CD4-positive, alpha-beta T cell treated with Interleukin-6 for 4 hours (primary cell): ENCODE data around the gene PCNX2.

ENCODE experiments used
- DNase-seq: peaks from one replicate; pipeline ENCODE4 v3.0.0-alpha.2; 2020; ENCODE audit warnings: mixed read lengths

The PCNX2 gene

DNA sequence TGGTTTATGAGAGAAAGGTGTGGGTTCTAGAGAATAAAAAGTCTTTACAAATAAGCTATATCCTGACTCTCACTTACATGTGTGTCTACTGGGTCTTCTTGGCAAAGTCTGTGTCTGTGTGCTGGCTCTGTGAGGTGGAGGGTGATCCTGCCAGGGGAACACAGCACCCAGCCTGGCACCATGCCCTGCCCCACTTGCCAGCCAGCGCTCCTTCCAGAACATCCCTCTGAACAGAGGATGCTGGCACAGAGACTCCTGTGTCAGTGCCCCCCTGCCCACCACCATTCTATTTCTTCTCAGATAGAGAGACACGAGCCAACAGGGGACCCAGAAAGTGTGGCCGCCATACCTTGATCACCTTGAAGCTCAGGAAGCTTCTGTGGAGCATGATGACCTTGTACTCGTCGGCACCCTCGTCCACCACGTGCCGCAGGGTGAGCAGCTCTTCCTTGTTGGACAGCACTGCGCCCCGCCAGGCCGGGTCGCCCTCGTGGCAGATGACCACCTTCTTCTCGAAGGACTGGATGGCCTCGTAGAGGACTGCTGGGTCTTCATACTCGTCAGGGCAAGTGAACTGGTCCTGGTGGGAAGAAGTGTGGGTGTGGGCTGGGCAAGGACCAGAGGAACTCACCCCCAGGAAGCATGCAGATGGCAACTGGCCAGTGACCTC is 295.4 kb downstream of the PCNX2 start:
- no peak for DNase-seq

DNA sequence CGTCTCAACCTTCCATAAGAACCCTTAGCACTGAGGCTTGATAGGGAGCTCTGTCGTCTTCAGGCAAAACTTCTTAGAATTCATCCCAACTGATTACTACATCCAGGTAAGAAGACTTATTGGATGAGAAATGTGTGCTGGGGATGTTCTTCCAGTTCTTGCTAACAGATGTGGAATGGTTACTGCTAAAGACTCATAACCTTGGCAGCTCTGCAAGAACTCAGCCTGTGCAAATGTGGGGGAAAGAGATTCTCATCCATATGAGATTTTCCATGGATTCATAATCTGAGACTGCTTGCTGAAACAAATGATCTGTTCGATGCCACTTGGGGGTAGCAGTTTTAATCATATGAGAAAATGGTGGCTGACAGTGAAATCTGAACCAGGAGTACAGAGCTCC is 296.9 kb downstream of the PCNX2 start:
- DNase-seq: no peak

DNA sequence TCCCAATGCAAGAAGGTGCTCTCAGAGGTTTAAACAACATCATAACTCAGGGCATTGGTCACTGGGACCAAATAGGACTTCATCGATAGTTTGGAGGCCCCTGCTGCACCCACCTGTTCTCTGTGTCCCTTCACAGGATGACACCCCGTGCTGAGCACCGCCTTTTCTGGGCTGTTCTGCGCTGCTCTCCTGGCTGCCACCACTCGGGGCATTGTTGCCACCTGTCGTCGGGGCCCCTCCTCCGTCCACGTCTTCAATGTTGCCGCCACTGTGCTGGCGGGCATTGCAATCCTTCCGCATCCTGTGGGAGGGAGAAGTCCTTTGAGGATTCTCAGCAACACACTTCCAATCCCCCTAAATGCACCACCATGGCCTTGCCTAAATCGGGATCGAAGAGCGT is 297.4 kb downstream of the PCNX2 start:
- DNase-seq: no peak

DNA sequence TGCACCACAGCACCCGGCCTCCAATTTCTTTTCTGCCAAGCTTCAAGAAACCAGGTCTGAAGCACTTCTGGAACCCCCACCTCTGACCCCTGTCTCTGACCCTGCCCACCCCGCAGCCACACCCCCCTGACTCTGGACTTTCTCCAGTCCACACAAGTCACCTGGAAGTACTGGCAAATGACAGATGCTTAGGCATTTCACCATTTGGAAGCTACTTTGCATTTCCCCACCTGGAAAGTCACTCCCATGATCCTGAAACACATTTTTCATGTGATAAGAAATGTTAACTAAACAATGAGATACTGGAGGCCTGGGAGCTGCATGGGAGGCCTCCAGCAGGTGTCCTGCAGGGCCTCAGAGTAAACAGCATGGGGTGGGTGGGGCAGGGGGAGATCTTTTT is 299.4 kb downstream of the PCNX2 start:
- no peak for DNase-seq

DNA sequence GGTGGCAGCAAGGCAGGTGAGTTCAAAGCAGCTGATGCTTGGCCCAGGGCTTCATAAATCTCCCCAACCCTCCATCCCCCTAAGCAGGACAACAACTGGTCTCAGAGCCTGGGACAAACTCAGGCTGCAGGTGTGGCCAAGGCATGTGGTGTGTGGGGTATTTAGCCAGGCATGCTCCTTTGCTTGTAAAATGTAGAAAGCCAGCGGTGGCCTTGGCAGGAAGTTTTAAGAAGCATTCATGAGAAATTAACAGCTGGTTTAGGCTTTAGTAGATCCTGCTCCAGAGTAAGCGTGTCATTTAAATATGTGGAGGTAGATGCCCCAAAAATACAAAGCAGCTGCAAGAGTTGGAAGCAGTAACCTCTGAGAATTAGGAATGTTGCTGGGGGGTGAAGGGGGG is 300.3 kb downstream of the PCNX2 start:
- no peak for DNase-seq

DNA sequence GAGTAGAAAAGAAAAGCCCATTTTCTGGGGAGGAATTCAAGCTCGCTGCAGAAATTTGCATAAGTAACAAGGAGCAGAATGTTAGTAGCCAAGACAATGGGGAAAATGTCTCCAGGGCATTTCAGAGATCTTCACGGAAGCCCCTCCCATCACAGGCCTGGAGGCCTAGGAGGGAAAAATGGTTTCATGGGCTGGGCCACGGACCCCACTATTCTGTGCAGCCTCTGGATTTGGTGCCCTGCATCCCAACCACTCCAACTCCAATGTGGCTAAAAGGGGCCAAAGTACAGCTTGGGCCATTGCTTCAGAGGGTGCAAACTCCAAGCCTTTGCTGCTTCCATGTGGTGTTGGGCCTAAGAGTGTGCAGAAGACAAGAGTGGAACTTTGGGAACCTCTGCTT is 302.0 kb downstream of the PCNX2 start:
- DNase-seq: no peak

DNA sequence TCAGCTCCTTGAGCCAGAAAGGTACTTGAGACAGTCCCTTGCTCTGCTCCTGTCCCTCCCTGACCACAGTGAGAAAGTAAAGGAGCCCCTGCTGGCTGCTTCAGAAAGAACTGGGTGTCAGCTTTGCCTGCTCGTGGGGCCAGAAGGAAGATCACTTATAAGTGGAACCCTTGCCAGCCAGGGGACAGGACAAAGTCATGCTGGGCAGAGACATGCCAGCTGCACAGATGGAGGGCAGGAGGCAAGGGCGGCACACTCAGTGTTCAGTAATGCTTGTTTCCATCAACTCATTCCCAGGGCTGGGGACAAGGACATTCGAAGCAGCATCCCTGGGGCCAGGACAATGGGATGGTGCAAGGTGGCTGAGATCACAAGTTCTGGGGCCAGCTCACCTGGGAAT is 303.3 kb downstream of the PCNX2 start:
- DNase-seq: no peak

DNA sequence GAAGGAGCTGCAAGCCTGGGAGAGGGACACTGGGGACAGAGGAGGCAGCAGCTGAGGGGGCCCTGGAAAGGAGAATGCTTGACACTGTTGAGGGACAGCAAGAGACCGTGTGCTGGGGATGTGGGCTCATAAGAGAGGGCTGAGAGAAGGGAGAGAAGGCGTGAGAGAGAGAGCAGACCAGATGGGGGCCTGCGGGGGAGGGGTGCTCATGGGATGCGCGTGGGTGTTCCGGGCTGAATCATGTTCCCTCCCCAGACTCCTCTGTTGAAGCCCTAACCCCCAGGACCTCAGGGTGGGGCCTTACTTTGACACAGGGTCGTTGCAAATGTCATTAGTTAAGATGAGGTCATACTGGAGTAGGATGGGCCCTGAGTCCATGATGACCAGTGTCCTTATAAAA is 304.3 kb downstream of the PCNX2 start:
- no peak for DNase-seq

DNA sequence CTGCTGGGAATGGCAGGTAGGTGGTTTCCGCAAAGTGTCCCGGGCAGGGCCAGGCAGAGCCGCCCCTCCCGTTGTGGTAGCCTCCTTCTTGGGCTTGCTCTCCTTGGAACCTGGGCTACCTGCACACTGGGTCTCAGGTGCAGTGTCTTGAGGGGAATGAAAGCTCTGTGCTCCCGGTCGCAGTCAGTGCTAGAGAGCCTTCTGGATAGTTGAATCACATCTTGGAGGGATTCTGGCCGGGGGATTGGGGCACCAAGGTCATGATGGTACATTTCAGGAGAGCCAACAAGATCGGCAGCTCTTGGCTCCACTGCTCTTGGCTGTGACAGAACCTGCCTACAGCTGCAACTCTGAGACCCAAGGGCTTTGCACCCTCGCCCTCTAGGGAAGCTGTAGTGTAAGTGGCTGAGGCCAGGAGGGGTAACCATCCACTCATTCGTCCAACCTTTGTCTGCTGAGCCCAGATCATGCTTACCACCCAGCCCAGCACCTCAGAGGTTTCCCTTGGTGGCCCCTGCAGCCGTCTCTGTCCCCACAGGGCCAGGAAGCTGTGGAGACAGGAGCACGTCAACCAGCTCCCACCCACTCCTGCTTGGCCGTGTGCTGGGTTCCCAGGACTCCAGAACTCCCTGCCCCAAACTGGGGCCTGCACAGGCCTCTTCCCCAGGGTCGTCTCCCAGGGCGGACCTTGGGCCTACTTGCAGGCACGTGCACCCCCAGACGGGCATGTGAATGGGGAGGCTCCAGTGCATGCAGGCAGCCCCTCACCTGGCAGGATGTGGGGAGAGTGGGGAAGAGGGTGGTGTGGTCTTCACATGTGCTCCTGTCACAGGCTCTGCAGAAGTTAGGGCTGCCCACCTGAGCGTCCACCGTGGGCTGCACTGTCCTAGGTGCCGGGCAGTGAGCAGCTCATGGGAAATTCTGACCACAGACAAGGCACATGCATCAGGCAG is 305.1 kb downstream of the PCNX2 start:
- no peak for DNase-seq

DNA sequence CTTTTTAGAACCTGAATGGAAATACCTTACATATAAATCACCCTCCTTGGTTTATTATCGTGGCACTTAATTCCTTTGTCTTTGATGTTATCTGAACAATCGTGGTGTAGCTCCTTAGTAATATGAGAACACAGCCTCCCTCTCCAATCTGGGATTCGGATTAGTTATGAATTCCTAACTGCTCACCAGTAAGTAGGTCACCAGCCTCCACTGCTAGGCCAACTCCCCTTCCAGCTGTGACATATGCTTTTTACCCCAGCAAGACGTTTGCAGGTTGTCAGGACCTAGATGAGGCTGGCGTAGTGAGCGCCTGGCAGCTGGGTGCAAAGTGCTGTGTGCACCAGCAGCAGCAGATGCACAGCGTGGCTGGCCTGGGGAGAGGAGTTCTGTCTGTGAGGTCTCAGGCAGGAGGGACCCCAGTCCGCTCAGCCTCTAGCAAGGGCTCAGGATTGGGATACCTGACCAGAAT is 306.9 kb downstream of the PCNX2 start:
- no peak for DNase-seq

DNA sequence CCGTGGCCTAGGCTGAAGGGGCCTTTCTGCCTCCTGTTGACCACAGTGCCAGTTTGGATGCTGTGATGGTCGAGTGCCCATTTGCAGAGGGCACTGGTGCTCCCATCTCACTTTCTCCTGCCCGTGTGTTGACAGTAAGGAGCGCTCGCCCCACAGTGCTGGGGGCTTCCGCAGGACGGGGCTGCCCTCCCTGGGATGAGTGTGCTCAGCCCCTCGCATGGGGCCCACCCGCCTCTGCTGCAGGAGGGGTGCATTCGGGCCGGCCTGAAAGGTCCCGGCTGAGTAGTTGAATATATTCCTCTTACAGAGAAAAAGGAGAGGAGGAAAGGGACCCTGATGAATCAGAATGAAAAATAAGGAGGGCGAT is 307.8 kb downstream of the PCNX2 start:
- no peak for DNase-seq

DNA sequence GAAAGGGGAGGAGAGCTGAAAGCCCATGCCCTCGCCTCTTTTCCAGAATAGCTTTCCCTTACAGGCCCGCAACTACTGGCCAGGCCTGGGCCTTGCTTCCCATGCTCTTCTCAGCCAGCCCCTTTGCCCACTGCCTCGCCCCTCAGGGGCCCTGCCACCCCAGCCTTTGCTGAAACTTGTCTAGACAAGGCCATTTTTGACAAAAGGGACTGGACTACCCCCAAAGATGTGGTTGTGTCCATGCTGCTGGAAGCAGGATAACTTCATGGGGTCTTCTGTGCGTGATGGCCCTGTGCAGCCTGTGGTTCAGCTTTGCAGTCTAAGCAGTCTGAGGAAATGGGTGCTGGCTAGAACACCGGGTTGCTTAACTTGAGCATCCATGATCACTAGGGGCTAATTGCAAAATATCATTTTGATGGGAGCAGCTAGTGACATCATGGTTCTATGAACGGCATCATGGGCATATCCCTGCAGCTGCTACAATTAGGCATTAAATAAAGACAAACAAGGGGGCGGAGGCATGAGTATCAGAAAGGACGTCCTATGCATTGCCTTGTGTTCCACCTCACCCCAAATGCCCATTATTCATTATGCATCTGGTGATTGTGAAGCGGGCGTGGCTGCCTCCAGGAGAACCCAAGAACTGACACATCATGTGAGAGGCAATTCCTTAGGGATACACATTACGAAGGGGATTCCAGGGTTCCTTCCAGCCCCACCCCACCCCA is 308.3 kb downstream of the PCNX2 start:
- no peak for DNase-seq

DNA sequence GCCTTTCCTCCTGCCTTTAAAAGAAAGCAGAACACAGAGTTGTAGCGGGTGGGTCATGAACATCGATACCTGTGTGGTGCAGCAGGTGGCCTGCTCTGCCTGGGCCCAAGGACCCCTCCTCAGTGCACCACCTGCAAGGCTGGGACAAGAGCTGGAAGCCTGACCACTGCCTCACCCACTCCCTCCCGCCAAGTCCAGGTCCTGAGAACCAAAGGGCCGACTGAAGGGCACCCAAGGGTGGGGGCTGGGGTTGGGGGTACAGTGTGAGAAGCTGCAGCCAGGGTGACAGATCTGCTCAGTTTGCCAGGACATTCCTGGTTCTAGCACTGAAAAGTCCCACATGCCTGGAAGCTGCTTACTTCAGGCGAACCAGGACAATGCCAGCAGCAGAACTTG is 309.0 kb downstream of the PCNX2 start:
- no peak for DNase-seq

DNA sequence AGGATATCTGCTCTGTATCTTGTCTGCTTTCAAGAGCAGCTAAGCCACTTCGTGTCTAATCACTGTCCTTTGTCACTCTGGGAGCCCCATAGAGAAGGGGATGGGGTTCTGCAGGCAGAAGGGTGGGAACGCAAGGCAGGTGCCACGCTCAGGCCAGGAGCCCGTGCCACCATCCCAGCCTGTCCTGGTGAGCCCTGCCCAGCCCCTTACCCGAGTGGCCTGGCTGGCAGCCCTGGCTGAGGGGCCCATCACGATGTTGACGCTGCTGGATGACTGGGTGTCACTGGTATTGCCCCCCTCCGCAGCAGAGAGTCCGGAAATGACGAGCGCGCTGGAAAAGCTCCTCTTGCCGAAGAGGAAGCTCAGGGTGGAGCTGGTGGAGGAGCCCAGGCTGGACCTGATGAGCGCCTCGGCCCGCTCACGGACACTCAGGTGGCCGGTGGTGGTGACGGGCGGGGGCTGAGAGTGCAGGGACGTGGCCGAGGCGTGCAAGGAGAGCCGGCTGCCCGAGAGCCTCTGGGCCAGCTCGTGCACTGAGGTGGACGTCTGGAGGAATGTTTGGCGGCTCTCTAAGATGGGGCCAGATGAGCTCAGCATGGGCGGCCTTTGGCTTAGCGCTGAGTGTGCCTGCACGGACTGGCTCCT is 309.5 kb downstream of the PCNX2 start:
- no peak for DNase-seq

DNA sequence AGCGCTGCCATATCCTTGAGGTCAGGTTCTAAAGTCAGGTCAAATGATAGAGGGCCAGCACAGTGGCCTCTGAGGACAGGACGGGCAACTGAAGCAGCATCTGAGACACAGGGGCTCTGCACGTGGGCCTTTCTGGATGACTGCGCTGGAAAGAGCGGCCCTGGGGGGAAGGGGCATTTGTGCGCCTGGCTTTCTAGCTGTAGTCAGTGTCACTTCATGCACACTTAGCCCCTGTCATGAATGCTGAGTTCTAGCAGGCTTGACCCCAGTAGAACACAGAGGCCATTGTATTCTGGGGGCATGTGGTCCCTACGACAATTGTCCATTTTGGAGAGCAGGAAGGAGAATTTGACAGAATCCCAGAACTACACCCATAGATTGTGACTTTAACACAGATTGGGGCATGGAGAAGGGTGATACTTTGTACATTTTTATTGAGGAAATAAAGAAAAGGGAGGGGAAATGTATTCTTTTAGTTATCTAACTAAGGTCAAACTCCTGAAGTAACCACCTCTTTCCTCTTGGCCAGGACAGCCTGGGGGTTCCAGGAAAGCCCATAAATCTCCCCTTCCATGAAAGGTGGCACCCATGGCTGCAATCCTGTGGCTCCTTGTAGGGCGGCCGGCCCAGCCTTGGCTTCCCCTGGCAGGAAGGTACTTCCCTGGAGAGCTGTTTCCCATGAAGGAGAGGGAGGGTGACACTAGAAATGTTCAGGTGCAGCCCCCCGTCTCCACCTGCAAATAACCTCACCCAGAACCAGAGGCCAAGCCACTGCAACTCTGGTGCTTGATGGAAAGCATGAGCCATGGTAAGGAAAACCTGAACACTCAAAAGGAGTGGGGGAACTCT is 310.7 kb downstream of the PCNX2 start:
- no peak for DNase-seq

DNA sequence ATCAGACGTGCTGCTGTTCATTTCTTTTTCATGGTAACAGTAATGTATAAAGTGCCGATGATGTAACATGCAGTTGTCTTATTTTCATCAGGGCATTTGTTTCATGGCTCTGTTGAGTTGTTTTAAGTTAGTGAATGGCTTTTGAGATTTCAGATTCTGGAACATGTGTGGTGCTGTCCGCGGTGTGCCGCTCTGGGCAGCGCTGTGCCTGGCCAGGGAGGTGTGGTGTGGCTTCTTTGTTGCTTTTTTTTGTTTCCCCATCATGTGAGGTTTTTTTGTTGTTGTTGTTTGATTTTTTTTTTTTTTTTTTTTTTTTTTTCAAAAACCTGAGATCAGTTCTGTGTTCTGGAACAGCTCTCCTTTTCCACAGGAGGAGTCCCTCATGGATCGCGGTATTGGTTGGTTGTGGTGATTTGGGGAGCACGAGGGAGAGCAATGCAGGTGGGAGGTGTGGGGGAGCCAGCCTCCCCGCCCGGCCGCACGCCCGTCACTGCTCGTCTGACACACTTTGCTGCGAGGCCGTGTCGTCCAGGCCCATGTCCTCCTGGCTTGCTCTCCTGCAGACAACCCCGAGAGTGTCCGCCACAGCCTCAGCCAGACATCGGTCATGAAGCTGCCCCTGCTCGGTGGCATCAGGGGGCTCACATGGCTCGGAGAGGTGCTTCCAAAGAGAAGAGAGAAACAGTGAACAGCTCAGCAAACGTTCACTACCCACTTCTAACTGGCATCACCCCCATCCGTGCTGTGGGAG is 311.5 kb downstream of the PCNX2 start:
- no peak for DNase-seq

DNA sequence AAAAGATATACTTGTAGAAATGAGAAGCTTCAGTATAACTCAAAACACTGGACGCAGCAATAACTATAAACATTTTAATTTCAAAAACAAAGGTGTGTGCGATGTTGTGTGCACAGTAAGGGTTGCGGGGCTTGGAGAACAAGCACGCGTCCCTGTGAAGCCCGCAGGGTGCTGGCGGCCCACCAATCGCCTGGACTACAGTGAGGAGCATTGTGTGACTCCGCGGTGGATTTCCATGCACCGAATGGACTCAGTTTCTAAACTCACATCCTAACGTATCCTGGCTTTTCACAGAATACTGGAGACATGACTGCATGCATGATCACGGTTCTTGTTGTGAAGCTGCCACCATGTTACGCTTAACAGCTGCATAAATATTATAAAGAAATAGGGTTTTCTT is 312.1 kb downstream of the PCNX2 start:
- DNase-seq: no peak

DNA sequence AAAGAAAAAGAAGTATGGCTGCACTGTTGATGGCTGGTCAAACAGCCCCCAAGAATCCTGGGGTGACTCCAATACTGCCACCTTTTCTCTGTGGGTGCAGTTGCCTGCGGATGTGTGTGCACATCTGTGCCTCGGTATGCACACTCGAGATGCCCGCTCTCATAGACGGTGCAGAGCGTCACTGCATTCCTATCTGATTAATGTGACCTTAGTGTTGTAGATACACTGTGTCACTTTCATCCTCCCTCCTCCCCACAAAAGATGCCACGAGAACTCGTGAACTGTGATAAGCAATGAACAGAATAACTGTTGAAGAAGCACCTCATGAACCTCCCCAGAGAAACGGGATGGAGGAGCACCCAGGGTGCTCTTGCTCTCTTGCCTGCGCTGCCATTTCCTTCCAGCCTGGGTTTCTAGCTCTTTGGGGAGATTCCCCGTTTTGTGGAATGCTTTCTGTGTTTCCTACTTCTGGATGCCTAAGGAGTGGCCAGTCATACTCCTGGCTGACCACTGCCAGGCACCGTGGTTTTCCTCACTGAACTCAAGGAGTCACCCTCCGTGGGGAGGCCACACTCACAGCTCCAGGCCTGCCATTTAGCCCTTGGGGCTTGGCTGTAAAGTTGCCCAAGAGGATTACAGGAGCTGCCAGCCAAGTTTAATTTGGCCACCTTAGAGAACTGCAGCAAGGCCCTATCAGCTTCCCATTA is 313.1 kb downstream of the PCNX2 start:
- DNase-seq: no peak

DNA sequence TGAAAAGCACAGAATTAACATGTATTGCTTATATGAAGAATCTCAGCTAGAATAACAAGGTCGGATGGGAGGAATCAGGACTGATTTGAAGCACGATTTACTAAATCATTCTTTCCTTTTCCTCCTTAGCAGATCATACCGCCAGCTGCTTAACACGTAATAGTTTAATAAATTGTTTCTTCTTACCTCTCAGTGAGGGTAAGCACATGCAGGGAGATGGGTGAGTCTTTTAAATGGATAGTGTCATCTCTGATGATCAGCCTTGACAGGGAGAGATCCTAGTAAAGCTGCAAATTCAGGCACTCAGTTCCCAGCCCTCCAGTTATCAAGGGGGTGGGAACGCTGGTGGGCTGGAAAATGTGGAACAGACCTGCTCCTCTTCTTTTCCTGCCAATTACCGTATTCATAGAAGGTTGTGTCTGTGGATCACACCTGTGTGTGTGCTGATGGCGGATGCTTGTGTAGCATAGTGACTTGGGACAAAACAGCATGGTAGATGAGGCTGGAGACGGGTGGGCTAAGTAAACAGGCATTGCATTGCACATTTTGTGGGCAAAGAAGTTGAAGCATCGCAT is 314.5 kb downstream of the PCNX2 start:
- no peak for DNase-seq

DNA sequence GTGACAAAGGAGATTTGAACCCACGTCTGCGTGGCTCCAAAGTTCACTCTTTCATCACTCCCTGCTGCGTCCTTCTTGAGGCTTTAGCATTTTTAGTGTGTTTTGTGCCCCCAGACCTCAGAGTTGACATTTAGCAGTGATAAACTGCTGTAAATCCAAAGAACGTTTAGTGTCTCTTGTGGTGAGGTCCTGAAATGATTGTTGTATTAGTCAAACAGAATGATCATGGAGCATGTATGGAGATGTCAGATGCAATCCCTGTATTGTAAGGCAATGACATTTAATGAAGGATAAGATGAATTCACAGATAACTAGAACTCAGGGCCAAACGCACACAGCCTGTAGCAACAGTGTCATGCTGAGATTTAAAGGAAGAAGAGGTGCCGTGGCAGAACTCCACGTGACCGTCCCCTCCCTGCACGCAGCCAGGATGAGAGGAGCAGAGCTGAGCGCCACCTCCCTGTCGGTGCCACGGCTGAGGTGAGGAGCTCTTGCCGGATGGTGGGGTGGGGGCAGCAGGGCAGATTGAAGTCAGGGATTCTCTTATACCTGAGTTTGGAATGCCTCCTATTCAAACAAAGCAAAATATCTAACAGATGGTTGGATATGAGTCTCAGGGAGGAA is 315.1 kb downstream of the PCNX2 start:
- DNase-seq: no peak
